HG02678 (cell line): ENCODE results near the gene WDR76.
"Not testable (repeated sequence)": the region's sequence is repeated elsewhere in the genome, so short reads cannot be mapped to it uniquely, and the experiment has no call there.

ENCODE experiments used
- ATAC-seq: cut with Tn5 transposase; IDR thresholded peaks from one replicate; pipeline ENCODE4 v1.9.1; 2021; ENCODE audit warnings: mild to moderate bottlenecking, moderate library complexity; ENCODE audit not compliant: unreplicated experiment

The WDR76 gene

DNA sequence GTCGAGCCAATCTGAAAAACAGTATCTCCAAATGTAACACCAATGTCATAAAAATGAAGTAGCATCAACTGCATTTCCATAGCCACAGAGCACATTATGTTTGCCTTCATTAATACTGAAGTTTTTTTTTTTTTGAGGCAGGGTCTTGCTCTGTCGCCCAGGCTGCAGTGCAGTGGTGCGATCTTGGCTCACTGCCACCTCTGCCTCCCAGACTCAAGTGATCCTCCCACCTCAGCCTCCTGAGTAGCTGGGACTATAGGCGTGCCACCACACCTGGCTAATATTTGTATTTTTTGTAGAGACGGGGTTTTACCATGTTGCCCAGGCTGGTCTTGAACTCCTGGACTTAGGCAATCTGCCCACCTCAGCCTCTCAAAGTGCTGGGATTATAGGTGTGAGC is 11.7 kb upstream of the WDR76 start:
- not testable (repeated sequence) for ATAC-seq

- no peak for ATAC-seq
Observed at GRCh38 chr15:43821505-43821904, 5.3 kb upstream of the WDR76 start.

GRCh38 chr15:43824302-43825246 is 2.2 kb upstream of the WDR76 start, which contains the start of gene MFAP1:
Gene MFAP1, minus strand, starts transcription at chr15:43824690. Its CDS starts 121 bp downstream, at chr15:43824569.
- ATAC-seq: peak; percentile 75

DNA sequence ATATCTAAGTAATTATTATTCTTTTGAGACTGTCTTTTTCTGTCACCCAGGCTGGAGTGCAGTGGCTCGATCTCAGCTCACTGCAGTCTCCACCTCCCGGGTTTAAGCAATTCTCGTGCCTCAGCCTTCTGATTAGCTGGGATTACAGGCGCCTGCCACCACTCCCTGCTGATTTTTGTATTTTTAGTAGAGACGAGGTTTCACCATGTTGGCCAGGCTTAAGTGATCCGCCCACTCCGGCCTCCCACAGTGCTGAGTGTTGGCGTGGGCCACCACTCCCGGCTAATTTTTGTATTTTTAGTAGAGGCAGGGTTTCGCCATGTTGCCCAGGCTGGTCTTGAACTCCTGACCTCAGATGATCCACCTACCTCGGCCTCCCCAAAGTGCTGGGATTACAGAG is 1.5 kb upstream of the WDR76 start:
- ATAC-seq: not testable (repeated sequence)

DNA sequence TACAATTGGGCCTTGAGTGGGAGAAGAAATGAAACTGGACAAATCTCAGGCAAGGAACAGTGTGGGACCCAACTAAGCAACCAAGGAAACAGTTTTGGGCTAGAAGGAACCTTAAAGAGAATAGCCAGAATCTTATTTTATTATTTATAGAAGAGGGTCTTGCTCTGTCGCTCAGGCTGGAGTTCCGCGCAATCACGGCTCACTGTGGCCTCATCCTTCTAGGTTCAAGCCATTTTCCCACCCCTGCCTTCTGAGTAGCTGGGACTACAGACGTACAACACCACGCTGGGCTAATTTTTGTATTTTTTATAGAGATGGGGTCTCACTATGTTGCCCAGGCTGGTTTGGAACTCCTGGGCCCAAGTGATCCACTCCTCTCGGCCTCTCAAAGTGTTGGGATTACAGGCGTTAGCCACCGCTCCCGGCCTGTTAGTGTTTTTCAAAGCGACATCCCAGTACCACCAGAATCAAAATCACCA is 734 bp upstream of the WDR76 start:
- no peak for ATAC-seq

- no peak for ATAC-seq
Observed at GRCh38 chr15:43828061-43828657, 1.4 kb downstream of the WDR76 start.

DNA sequence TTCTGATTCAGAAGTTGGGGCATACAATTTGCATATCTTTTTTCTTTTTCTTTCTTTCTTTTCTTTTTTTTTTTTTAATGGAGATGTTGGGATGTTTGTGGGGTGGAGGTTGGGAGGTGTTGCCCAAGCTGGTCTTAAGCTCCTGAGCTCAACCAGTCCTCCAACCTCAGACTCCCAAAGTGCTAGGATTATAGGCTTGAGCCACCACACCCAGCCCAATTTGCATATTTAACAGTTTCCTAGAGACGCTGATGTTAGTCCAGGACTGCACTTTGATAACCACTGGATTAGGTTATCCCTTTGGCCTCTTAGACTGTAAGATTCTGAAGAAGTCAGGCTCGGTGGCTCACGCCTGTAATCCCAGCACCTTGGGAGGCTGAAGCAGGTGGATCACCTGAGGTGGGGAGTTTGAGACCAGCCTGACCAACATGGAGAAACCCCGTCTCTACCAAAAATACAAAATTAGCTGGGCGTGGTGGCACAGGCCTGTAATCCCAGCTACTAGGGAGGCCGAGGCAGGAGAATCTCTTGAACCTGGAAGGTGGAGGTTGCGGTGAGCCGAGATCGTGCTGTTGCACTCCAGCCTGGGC is 3.2 kb downstream of the WDR76 start:
- not testable (repeated sequence) for ATAC-seq

GRCh38 chr15:43830691-43831275 is 4.0 kb downstream of the WDR76 start:
- not testable (repeated sequence) for ATAC-seq

DNA sequence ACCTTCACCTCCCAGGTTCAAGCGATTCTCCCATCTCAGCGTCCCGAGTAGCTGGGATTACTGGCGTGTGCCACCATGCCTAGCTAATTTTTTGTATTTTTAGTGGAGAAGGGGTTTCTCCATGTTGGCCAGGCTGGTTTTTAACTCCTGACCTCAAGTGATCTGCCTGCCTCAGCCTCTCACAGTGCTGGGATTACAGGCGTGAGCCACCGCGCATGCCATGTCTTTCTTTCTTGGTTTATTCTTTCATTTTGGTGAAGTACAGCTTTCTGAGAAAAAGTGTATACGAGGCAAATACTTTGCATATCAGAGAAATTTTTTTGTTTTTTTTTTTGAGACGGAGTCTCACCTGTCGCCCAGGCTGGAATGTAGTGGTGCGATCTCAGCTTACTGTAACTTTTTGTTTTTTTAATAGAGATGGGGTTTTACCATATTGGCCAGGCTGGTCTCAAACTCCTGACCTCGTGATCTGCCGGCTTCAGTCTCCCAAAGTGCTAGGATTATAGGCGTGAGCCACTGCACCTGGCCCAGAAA is 4.8 kb downstream of the WDR76 start:
- not testable (repeated sequence) for ATAC-seq

DNA sequence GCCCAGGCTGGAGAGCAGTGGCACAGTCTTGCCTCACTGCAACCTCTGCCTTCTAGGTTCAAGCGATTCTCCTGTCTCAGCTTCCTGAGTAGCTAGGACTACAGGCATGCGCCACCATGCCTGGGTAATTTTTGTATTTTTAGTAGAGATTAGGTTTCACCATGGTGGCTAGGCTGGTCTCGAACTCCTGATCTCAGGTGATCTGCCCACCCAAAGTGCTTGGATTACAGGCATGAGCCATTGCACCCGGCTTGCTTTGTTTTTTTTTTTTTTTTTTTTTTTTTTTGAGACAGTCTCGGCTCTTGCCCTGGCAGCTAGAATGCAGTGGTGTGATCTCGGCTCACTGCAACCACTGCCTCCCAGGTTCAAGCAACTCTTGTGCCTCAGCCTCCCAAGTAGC is 5.7 kb downstream of the WDR76 start:
- not testable (repeated sequence) for ATAC-seq

GRCh38 chr15:43845421-43845820 is 18.6 kb downstream of the WDR76 start:
- ATAC-seq: no peak

DNA sequence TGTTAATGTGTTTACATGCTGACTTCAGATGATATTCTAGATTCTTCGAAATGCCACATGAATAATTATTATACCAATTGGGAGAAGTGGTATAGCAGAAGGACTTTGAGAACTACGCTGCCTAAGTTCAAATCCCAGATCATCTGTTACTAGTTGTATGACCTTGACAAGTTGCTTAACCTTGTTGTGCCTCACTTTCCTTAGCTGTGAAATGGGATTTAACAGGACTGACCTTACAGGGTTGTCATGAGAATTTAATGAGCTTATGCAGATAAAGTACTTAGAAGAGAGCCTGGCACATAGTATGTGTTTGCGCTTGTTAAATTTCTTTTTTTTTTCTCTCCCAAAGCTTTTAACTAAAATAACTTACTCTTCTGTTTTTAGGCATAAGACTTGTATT is 24.4 kb downstream of the WDR76 start:
- ATAC-seq: no peak

DNA sequence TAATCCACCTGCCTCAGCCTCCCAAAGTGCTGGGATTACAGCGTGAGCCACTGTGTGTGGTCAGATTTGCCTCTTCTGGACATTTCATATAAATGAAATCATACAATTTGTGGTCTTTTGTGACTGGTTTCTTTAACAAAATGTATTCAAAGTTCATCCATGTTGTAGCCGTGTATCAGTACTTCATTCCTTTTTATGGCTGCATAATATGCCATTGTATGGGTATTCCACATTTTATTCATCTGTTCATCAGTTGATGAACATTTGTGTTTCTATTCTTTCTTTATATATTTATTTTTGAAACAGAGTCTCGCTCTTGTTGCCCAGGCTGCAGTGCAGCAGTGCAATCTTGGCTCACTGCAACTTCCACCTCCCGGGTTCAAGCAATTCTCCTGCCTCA is 25.8 kb downstream of the WDR76 start:
- ATAC-seq: no peak

- no peak for ATAC-seq
Observed at GRCh38 chr15:43854801-43855200, 28.0 kb downstream of the WDR76 start.

DNA sequence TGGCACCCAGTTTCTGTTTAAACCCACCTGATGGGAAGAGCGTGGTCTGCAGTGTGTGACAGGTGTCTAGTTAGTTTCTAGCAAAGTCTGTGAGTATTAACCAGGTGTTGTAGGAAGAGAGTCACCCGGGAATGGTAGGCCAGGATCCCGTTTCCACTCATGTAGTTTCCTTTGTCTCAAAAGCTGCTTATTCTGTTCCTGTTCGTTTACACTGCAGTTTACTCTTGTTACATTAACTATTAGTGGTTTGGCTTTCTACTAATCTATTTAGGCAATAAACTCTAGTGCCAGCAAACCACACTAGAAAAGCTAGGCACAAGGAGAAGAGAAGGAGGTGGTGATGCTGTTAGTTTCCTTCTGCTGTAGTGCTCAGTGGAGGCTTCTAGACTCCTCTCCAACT is 32.7 kb downstream of the WDR76 start:
- ATAC-seq: no peak

DNA sequence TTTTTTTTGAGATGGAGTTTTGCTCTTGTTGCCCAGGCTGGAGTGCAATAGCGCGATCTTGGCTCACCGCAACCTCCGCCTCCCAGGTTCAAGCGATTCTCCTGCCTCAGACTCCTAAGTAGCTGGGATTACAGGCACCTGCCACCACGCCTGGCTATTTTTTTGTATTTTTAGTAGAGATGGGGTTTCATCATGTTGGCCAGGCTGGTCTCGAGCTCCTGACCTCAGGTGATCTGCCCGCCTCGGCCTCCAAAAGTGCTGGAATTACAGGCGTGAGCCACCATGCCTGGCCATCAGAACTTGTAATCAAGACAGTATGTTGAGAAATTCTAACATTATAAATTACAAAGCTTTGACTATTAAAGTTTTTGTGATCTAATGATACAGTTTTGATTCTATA is 39.8 kb downstream of the WDR76 start:
- ATAC-seq: not testable (repeated sequence)

GRCh38 chr15:43867096-43867495 is 40.3 kb downstream of the WDR76 start:
- no peak for ATAC-seq

GRCh38 chr15:43868406-43868805 is 41.6 kb downstream of the WDR76 start:
- no peak for ATAC-seq

DNA sequence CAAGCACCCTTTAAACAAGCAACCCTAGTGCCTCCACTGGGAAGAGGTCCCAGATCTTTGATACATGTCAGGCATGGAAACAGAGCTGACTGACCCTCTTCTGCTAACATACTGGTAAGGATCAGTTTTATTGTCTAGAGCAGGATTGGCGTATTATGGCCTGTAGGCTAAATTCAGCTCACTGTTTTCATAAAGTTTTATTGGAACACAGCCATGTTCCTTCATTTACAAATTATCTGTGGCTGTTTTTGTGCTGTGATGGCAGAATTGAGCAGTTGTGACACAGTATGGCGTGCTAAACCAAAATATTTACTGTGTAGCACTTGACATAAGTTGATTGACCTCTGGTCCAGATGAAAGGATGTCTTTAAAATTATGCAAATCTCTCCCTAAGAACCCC is 45.0 kb downstream of the WDR76 start:
- no peak for ATAC-seq

DNA sequence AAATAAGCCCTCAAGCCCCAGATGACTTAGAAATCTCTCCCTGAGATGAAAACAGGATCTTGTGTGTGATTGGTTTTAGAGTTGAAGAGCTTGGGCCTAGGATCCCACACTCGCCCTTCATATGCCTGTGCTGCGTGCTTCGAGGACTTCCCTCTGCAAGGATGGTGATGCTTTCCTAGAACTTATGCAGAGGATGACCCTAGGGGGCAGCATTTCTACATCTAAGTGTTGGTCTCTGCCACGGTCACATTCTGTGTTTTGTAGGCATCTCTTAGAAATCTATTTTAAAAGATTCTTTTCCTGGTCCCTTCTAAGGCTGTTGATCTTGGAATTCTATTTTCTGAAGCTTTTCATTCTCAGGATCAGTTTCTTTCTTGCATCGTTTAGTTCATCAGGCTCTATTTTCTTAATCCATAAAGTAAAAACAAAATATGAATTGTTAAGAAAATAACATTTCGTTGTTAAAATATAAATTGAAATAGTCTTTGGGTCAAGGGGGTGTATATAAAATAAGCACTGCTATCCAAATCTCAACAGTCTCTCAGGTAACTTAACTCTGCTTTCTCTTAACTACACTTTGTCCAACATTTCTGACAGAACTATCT is 45.7 kb downstream of the WDR76 start:
- no peak for ATAC-seq

DNA sequence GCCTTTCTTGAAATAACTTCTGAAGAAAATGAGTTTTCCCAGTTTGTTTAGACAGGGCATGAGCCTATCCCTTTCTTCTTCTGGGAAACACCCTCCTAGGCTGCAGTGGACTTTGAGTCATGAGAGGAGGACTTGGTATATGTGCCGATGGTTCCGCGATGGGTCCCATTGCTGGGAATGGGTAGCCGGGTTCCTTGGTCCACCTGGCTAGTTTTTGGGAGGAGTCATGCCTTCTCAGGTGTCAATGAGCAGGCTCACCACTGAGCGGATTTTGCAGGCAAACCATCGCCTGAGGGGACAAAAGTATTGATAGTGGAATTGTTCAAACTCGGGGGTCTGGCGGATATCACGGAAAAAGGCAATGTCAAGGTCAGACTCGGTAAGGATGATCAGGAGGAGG is 46.8 kb downstream of the WDR76 start:
- ATAC-seq: no peak
